A673 (cell line): Measurements from ENCODE around the gene TBX5. TPM values are rescaled to one million over a fixed set of nuclear protein-coding genes. Genes with fewer than 3 reads are reported as not detected.

ENCODE experiments used
- BruUV-seq: library from RNA; stranded (reverse); fragments of 400-500 nt; replicated peaks from 2 replicates; lab custom pipeline; 2021; lab: Mats Ljungman, UMichigan
- CTCF ChIA-PET: fragments of 300-600 bp; sonication (Branson Sonifier 250); formaldehyde crosslinking; loops from one replicate; lab custom pipeline; 2022; ENCODE audit warnings: antibody characterized with exemption; lab: Charles Lee
- POLR2A ChIA-PET: fragments of 300-600 bp; sonication (Branson Sonifier 250); formaldehyde crosslinking; loops from one replicate; lab custom pipeline; 2022; ENCODE audit warnings: antibody characterized with exemption; ENCODE audit not compliant: low non-redundant PET; lab: Charles Lee
- DNase-seq: peaks from one replicate; pipeline ENCODE4 v3.0.0-alpha.2; 2015; ENCODE audit warnings: low spot score
- H3K27ac ChIP-seq: fragments of 200-600 bp; sonication (generic); 2 replicates; pipeline ENCODE4 v1.5.1; 2016; ENCODE audit warnings: mixed run types, low read depth, mild to moderate bottlenecking, mixed read lengths, antibody characterized with exemption, low read length; ENCODE audit not compliant: poor library complexity, severe bottlenecking
- H3K27me3 ChIP-seq: fragments of 200-600 bp; sonication (generic); replicated peaks from 2 replicates; pipeline ENCODE4 v1.6.1; 2017; ENCODE audit warnings: mixed run types, low read depth, mild to moderate bottlenecking, mixed read lengths, antibody characterized with exemption, low read length; ENCODE audit not compliant: insufficient read depth, poor library complexity
- H3K36me3 ChIP-seq: fragments of 200-600 bp; sonication (generic); 2 replicates; pipeline ENCODE4 v1.6.1; 2016; ENCODE audit warnings: mixed run types, mild to moderate bottlenecking, mixed read lengths, antibody characterized with exemption, low read length; ENCODE audit not compliant: insufficient read depth, poor library complexity, severe bottlenecking
- H3K4me1 ChIP-seq: fragments of 200-600 bp; sonication (generic); 2 replicates; pipeline ENCODE4 v1.6.1; 2017; ENCODE audit warnings: mixed run types, mild to moderate bottlenecking, mixed read lengths, antibody characterized with exemption, low read length; ENCODE audit not compliant: insufficient read depth, poor library complexity, severe bottlenecking
- H3K4me3 ChIP-seq: fragments of 200-600 bp; sonication (generic); 2 replicates; pipeline ENCODE4 v1.5.1; 2016; ENCODE audit warnings: low read depth, mixed run types, mild to moderate bottlenecking, mixed read lengths, low read length; ENCODE audit not compliant: poor library complexity, severe bottlenecking
- H3K9me3 ChIP-seq: fragments of 200-600 bp; sonication (generic); 2 replicates; pipeline ENCODE4 v1.6.1; 2016; ENCODE audit warnings: mixed run types, low read depth, mild to moderate bottlenecking, mixed read lengths, antibody characterized with exemption, low read length; ENCODE audit not compliant: poor library complexity, severe bottlenecking
- CTCF ChIP-seq: fragments of 300-800, 200-600 bp; sonication (generic); conservative IDR thresholded peaks from 2 replicates; pipeline ENCODE4 v1.5.1; 2017; ENCODE audit warnings: low read depth, mild to moderate bottlenecking, antibody characterized with exemption, low read length, moderate library complexity, mixed read lengths
- EZH2 ChIP-seq: fragments of 200-600 bp; sonication (generic); IDR thresholded peaks from 2 replicates; pipeline ENCODE4 v1.6.1; 2017; ENCODE audit warnings: borderline replicate concordance, low read depth, mild to moderate bottlenecking, mixed read lengths, antibody characterized with exemption, low read length; ENCODE audit not compliant: poor library complexity, severe bottlenecking
- intact Hi-C: fragments of 100-400 bp; cut with micrococcal nuclease; formaldehyde crosslinking; loops from one replicate; pipeline ENCODE4 v1.10.0; 2022; ENCODE audit not compliant: unreplicated experiment
- total RNA-seq: library from RNA; stranded (reverse); gene quantifications from 2 replicates; pipeline ENCODE4 v1.2.3, GENCODE V29; 2021

Gene TBX5
- total RNA-seq, 1 experiment from 2014 or later = 2.1 TPM

GRCh38 chr12:114403011-114403689 lies 2.8 kb downstream of the TBX5 start:
- no peak overlapping the region for H3K4me3 ChIP-seq
- intact Hi-C loops = no loop called here

GRCh38 chr12:114402084-114402717 lies 3.7 kb downstream of the TBX5 start:
- no peaks in the 10 kb centered on the region for H3K4me1 ChIP-seq
- H3K36me3 ChIP-seq = no peaks in the 10 kb centered on the region
- H3K27ac ChIP-seq = no peak overlapping the region
- DNase-seq = no peak
- H3K4me3 ChIP-seq = no peak overlapping the region
- intact Hi-C loops = no loop called here
- TF ChIP-seq EZH2 = no peak
- no peak for TF ChIP-seq CTCF
- CTCF ChIA-PET = no interaction called here
- no peaks in the 10 kb centered on the region for H3K9me3 ChIP-seq
- no TSS peak for BruUV-seq
- peaks cover 45% of the 10 kb centered on the region for H3K27me3 ChIP-seq
- POLR2A ChIA-PET = no interaction called here

More at GRCh38 chr12:114403011-114403689, 2.8 kb downstream of the TBX5 start:
- TF ChIP-seq EZH2 (no peak), CTCF (no peak)
- BruUV-seq = no TSS peak
- no peak for DNase-seq
- CTCF ChIA-PET = no interaction called here
- POLR2A ChIA-PET = no interaction called here
- no peak overlapping the region for H3K27ac ChIP-seq
- H3K9me3 ChIP-seq = no peaks in the 10 kb centered on the region
- peaks cover 55% of the 10 kb centered on the region for H3K27me3 ChIP-seq
- no peaks in the 10 kb centered on the region for H3K4me1 ChIP-seq
- no peaks in the 10 kb centered on the region for H3K36me3 ChIP-seq

GRCh38 chr12:114401328-114402083 lies 4.4 kb downstream of the TBX5 start:
- intact Hi-C loops = no loop called here
- TF ChIP-seq CTCF = no peak
- no peak for TF ChIP-seq EZH2
- Histone ChIP-seq H3K27me3 (peaks cover 38% of the 10 kb centered on the region), H3K4me1 (no peaks in the 10 kb centered on the region), H3K9me3 (no peaks in the 10 kb centered on the region), H3K36me3 (no peaks in the 10 kb centered on the region), H3K27ac (no peak overlapping the region), H3K4me3 (no peak overlapping the region)
- CTCF ChIA-PET = no interaction called here
- BruUV-seq = no TSS peak
- DNase-seq = no peak
- POLR2A ChIA-PET = no interaction called here
